H9 (cell line): Measurements from ENCODE around the gene ZNF668. TPM values are rescaled to one million over a fixed set of nuclear protein-coding genes. Genes with fewer than 3 reads are reported as not detected.

Experiments
- DNase-seq: peaks from one replicate; pipeline ENCODE4 v3.0.0-alpha.2; 2017
- H2AFZ ChIP-seq: one replicate; pipeline ENCODE4 v1.6.1; 2013; ENCODE audit warnings: mild to moderate bottlenecking, low read length, control low read depth, moderate library complexity
- H2AK5ac ChIP-seq: 2 replicates; pipeline ENCODE4 v1.6.1; 2013; ENCODE audit warnings: low read length, control low read depth, mixed read lengths; ENCODE audit not compliant: insufficient read length
- H2BK120ac ChIP-seq: one replicate; pipeline ENCODE4 v1.6.1; 2013; ENCODE audit warnings: low read depth, mild to moderate bottlenecking, low read length, control low read depth, inconsistent platforms; ENCODE audit not compliant: poor library complexity, severe bottlenecking
- H2BK12ac ChIP-seq: 2 replicates; pipeline ENCODE4 v1.6.1; 2013; ENCODE audit warnings: low read length, control low read depth, mixed read lengths, low read depth; ENCODE audit not compliant: insufficient read length
- H2BK15ac ChIP-seq: 2 replicates; pipeline ENCODE4 v1.6.1; 2013; ENCODE audit warnings: low read depth, low read length, control low read depth
- H2BK20ac ChIP-seq: one replicate; pipeline ENCODE4 v1.6.1; 2013; ENCODE audit warnings: low read depth, mild to moderate bottlenecking, low read length, control low read depth, inconsistent platforms; ENCODE audit not compliant: poor library complexity, severe bottlenecking
- H2BK5ac ChIP-seq: 2 replicates; pipeline ENCODE4 v1.6.1; 2013; ENCODE audit warnings: low read length, control low read depth, mixed read lengths; ENCODE audit not compliant: insufficient read length
- H3K14ac ChIP-seq: 2 replicates; pipeline ENCODE4 v1.6.1; 2013; ENCODE audit warnings: low read length, control low read depth; ENCODE audit not compliant: insufficient read depth
- H3K18ac ChIP-seq: 2 replicates; pipeline ENCODE4 v1.6.1; 2013; ENCODE audit warnings: low read depth, mild to moderate bottlenecking, mixed read lengths, low read length, control low read depth; ENCODE audit not compliant: insufficient read length
- H3K23ac ChIP-seq: 2 replicates; pipeline ENCODE4 v1.6.1; 2013; ENCODE audit warnings: low read length, control low read depth, mixed read lengths, low read depth; ENCODE audit not compliant: insufficient read length
- H3K23me2 ChIP-seq: 2 replicates; pipeline ENCODE4 v1.6.1; 2013; ENCODE audit warnings: low read depth, mild to moderate bottlenecking, mixed read lengths, low read length, control low read depth; ENCODE audit not compliant: insufficient read length, poor library complexity, severe bottlenecking
- H3K27ac ChIP-seq: 2 replicates; pipeline ENCODE4 v1.5.1; 2013; ENCODE audit warnings: low read length, control low read depth, mixed read lengths, low read depth; ENCODE audit not compliant: insufficient read length
- H3K27me3 ChIP-seq: 2 replicates; pipeline ENCODE4 v1.6.1; 2013; ENCODE audit warnings: low read length, control low read depth, inconsistent platforms; ENCODE audit not compliant: insufficient read depth
- H3K4ac ChIP-seq: 2 replicates; pipeline ENCODE4 v1.6.1; 2013; ENCODE audit warnings: low read depth, mild to moderate bottlenecking, control low read depth, inconsistent platforms, low read length, moderate library complexity
- H3K4me1 ChIP-seq: 2 replicates; pipeline ENCODE4 v1.6.1; 2013; ENCODE audit warnings: low read length, control low read depth, inconsistent platforms; ENCODE audit not compliant: insufficient read depth
- H3K4me2 ChIP-seq: 2 replicates; pipeline ENCODE4 v1.6.1; 2013; ENCODE audit warnings: low read length, control low read depth, mixed read lengths; ENCODE audit not compliant: insufficient read length, insufficient read depth
- H3K56ac ChIP-seq: 2 replicates; pipeline ENCODE4 v1.6.1; 2013; ENCODE audit warnings: low read depth, mild to moderate bottlenecking, mixed read lengths, low read length, control low read depth; ENCODE audit not compliant: insufficient read length
- H3K79me1 ChIP-seq: 2 replicates; pipeline ENCODE4 v1.6.1; 2013; ENCODE audit warnings: low read depth, mild to moderate bottlenecking, moderate library complexity, low read length, control low read depth, inconsistent platforms; ENCODE audit not compliant: insufficient read depth, poor library complexity, severe bottlenecking
- H3K79me2 ChIP-seq: 2 replicates; pipeline ENCODE4 v1.6.1; 2013; ENCODE audit warnings: low read length, control low read depth, inconsistent platforms; ENCODE audit not compliant: insufficient read depth
- H3K9ac ChIP-seq: 2 replicates; pipeline ENCODE4 v1.6.1; 2013; ENCODE audit warnings: low read length, control low read depth, mixed read lengths; ENCODE audit not compliant: insufficient read length; ENCODE audit errors: extremely low read depth
- H3K9me3 ChIP-seq: one replicate; pipeline ENCODE4 v1.6.1; 2013; ENCODE audit warnings: low read depth, low read length, inconsistent platforms; ENCODE audit not compliant: control insufficient read depth
- H3T11ph ChIP-seq: one replicate; pipeline ENCODE4 v1.6.1; 2013; ENCODE audit warnings: mild to moderate bottlenecking, low read length, control low read depth, inconsistent platforms
- H4K20me1 ChIP-seq: one replicate; pipeline ENCODE4 v1.6.1; 2013; ENCODE audit not compliant: control insufficient read depth, insufficient read length, insufficient read depth
- H4K5ac ChIP-seq: 2 replicates; pipeline ENCODE4 v1.6.1; 2013; ENCODE audit warnings: low read depth, mild to moderate bottlenecking, mixed read lengths, low read length, control low read depth; ENCODE audit not compliant: insufficient read length
- H4K8ac ChIP-seq: replicated peaks from 2 replicates; pipeline ENCODE4 v1.6.1; 2013; ENCODE audit warnings: low read length, control low read depth, mixed read lengths, low read depth; ENCODE audit not compliant: insufficient read length
- H4K91ac ChIP-seq: 2 replicates; pipeline ENCODE4 v1.6.1; 2013; ENCODE audit warnings: low read depth, mild to moderate bottlenecking, moderate library complexity, mixed read lengths, low read length, control low read depth; ENCODE audit not compliant: insufficient read length
- H3K27ac Mint-ChIP-seq, 3 experiments: 2 replicates in 2 of 3; 3 replicates in 1 of 3; pipeline ENCODE4 v1.8.0; 2020 to 2021; ENCODE audit warnings: mixed read lengths in 3 of 3, mild to moderate bottlenecking in 1 of 3, moderate library complexity in 1 of 3
- H3K27me3 Mint-ChIP-seq: 2 replicates; pipeline ENCODE4 v1.8.0; 2021; ENCODE audit warnings: low read depth, mild to moderate bottlenecking, moderate library complexity, mixed read lengths
- H3K36me3 Mint-ChIP-seq, 3 experiments: 2 replicates in 2 of 3; 3 replicates in 1 of 3; pipeline ENCODE4 v1.8.0; 2020 to 2021; ENCODE audit warnings: low read depth in 3 of 3, mixed read lengths in 3 of 3; ENCODE audit not compliant: insufficient read depth in 1 of 3
- H3K4me1 Mint-ChIP-seq, 2 experiments: 2 replicates each; pipeline ENCODE4 v1.8.0; 2020; ENCODE audit warnings: mixed read lengths in 2 of 2
- H3K4me3 Mint-ChIP-seq, 2 experiments: 2 replicates in 1 of 2; 3 replicates in 1 of 2; pipeline ENCODE4 v1.8.0; 2020 to 2021; ENCODE audit warnings: mild to moderate bottlenecking in 2 of 2, mixed read lengths in 2 of 2, moderate library complexity in 1 of 2
- H3K9me3 Mint-ChIP-seq, 2 experiments: 2 replicates in 1 of 2; 3 replicates in 1 of 2; pipeline ENCODE4 v1.8.0; 2020; ENCODE audit warnings: mild to moderate bottlenecking in 2 of 2, mixed read lengths in 2 of 2, moderate library complexity in 1 of 2
- WGBS: extraction: QIAGEN DNeasy Blood & Tissue Kit; methylation state at CpG from one replicate; pipeline ENCODE4 v1.1.7; 2013; ENCODE audit warnings: missing lambda C conversion rate, low lambda C conversion rate, mixed read lengths; ENCODE audit not compliant: insufficient read length; ENCODE audit errors: extremely low coverage; 5-methylcytosine and 5-hydroxymethylcytosine counted together
- total RNA-seq: library from RNA; stranded (reverse); gene quantifications from 2 replicates; pipeline ENCODE4 v1.2.1, GENCODE V29; 2021
- TF ChIP-seq, protein P1 (sequence below): fragments of 200-600 bp; sonication (generic); conservative IDR thresholded peaks from 3 replicates; pipeline ENCODE4 v1.8.0; 2021; ENCODE audit warnings: antibody characterized with exemption, mild to moderate bottlenecking

ZNF668 gene
- total RNA-seq, 1 experiment from 2014 or later, result 18.6 TPM

DNA sequence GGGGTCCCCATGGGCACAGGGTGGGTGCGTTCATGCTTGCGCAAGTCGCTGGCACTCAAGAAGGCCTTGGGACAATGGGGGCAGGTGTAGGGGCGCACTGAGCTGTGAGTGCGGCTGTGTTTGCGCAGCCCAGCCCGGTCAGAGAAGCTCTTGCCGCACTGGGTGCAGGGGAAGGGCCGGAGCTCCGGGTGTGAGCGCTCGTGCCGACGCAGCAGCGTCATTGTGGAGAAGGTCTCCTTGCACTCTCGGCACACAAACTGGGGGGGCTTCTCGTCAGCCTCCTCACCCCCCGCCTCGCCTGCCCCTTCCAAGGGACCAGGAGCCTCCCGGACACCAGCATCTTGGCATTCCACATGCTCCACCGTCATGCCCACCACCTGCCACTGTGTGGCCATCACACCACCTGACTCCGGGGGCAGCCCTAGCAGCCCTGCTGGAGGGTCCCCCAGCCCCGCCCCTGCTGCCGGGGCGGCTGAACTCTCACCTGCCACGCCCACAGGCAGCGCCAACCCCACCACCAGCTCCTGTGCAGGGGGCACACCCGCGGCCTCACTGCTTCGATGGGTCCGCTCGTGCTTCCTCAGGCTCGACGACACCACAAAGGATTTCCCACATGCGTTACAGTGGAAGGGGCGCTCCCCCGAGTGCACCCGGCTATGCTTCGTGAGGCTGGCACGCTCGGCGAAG lies 12.8 kb downstream of the ZNF668 start:
- no CpG with 5 or more reads among the region's 42 CpGs for WGBS
- H3K18ac ChIP-seq, result no peak overlapping the region
- no peak overlapping the region for H2BK20ac ChIP-seq
- no peaks in the 10 kb centered on the region for H3K27me3 ChIP-seq
- H2BK5ac ChIP-seq, result no peak overlapping the region
- H4K8ac ChIP-seq, result no peak overlapping the region
- H4K91ac ChIP-seq, result no peak overlapping the region
- H3K14ac ChIP-seq, result no peak overlapping the region
- H3K4ac ChIP-seq, result no peak overlapping the region
- H3K9me3 ChIP-seq, result no peaks in the 10 kb centered on the region
- no peak overlapping the region for H4K5ac ChIP-seq
- H3K23me2 ChIP-seq, result no peaks in the 10 kb centered on the region
- no peaks in the 10 kb centered on the region for H3K79me1 ChIP-seq
- H2AK5ac ChIP-seq, result no peak overlapping the region
- Mint-ChIP-seq H3K4me3 (no peak overlapping the region), H3K27ac (no peak overlapping the region), H3K27me3 (no peaks in the 10 kb centered on the region), H3K9me3 (no peaks in the 10 kb centered on the region), H3K4me1 (peaks cover 0 to 4% of the 10 kb centered on the region in 2 experiments; a peak in 1 of 4 replicates), H3K36me3 (peaks cover 22 to 47% (median 40%) of the 10 kb centered on the region in 3 experiments)
- H2BK120ac ChIP-seq, result no peak overlapping the region
- H3K4me1 ChIP-seq, result no peaks in the 10 kb centered on the region
- H3T11ph ChIP-seq, result no peak overlapping the region
- TF ChIP-seq, protein P1, sequence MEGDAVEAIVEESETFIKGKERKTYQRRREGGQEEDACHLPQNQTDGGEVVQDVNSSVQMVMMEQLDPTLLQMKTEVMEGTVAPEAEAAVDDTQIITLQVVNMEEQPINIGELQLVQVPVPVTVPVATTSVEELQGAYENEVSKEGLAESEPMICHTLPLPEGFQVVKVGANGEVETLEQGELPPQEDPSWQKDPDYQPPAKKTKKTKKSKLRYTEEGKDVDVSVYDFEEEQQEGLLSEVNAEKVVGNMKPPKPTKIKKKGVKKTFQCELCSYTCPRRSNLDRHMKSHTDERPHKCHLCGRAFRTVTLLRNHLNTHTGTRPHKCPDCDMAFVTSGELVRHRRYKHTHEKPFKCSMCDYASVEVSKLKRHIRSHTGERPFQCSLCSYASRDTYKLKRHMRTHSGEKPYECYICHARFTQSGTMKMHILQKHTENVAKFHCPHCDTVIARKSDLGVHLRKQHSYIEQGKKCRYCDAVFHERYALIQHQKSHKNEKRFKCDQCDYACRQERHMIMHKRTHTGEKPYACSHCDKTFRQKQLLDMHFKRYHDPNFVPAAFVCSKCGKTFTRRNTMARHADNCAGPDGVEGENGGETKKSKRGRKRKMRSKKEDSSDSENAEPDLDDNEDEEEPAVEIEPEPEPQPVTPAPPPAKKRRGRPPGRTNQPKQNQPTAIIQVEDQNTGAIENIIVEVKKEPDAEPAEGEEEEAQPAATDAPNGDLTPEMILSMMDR, result no peak
- H2BK12ac ChIP-seq, result no peak overlapping the region
- H3K23ac ChIP-seq, result no peak overlapping the region
- no peak overlapping the region for H3K9ac ChIP-seq
- no peak overlapping the region for H3K56ac ChIP-seq
- H4K20me1 ChIP-seq, result no peaks in the 10 kb centered on the region
- H3K79me2 ChIP-seq, result no peaks in the 10 kb centered on the region
- no peak overlapping the region for H2AFZ ChIP-seq
- no peak overlapping the region for H3K4me2 ChIP-seq
- no peak for DNase-seq
- H3K27ac ChIP-seq, result no peak overlapping the region
- no peak overlapping the region for H2BK15ac ChIP-seq
